NCI-H1092 treated with DMSO at 0.1 percent for 48 hours (cell line): ENCODE results near the gene SFXN5.
A peak's percentile ranks its signal among the peaks of the same experiment; 100 is the strongest.
"Not testable (repeated sequence)": the region's sequence is repeated elsewhere in the genome, so short reads cannot be mapped to it uniquely, and the experiment has no call there.

ENCODE experiments used
- DNase-seq: peaks from one replicate; lab custom pipeline; 2025; lab: John Stamatoyannopoulos, UW

The SFXN5 gene

GRCh38 chr2:73100956-73101355, 29.4 kb upstream of the SFXN5 start:
- DNase-seq = no peak

- no peak for DNase-seq
Measured at GRCh38 chr2:73099486-73099885, 28.0 kb upstream of the SFXN5 start.

- no peak for DNase-seq
Measured at GRCh38 chr2:73095910-73096309, 24.4 kb upstream of the SFXN5 start.

- DNase-seq = not testable (repeated sequence)
Measured at GRCh38 chr2:73093601-73094218, 22.2 kb upstream of the SFXN5 start.

GRCh38 chr2:73092146-73092783, 20.8 kb upstream of the SFXN5 start:
- no peak for DNase-seq

- no peak for DNase-seq
Measured at GRCh38 chr2:73091696-73092095, 20.2 kb upstream of the SFXN5 start.

GRCh38 chr2:73091164-73091563, 19.7 kb upstream of the SFXN5 start:
- no peak for DNase-seq

GRCh38 chr2:73089270-73090030, 17.9 kb upstream of the SFXN5 start:
- DNase-seq = no peak

- DNase-seq = no peak
Measured at GRCh38 chr2:73088703-73089102, 17.2 kb upstream of the SFXN5 start.

GRCh38 chr2:73088211-73088610, 16.7 kb upstream of the SFXN5 start:
- DNase-seq = no peak

- no peak for DNase-seq
Measured at GRCh38 chr2:73087311-73087710, 15.8 kb upstream of the SFXN5 start.

GRCh38 chr2:73085691-73086090, 14.2 kb upstream of the SFXN5 start:
- peak; percentile 17 for DNase-seq

- DNase-seq = no peak
Measured at GRCh38 chr2:73084971-73085370, 13.5 kb upstream of the SFXN5 start.

- DNase-seq = no peak
Measured at GRCh38 chr2:73083886-73084800, 12.6 kb upstream of the SFXN5 start.

- DNase-seq = no peak
Measured at GRCh38 chr2:73082523-73083410, 11.3 kb upstream of the SFXN5 start.

- DNase-seq = no peak
Measured at GRCh38 chr2:73081181-73081671, 9.7 kb upstream of the SFXN5 start.

- DNase-seq = no peak
Measured at GRCh38 chr2:73080321-73081131, 9.0 kb upstream of the SFXN5 start.

GRCh38 chr2:73079636-73080035, 8.1 kb upstream of the SFXN5 start:
- DNase-seq = no peak

GRCh38 chr2:73078457-73079411, 7.2 kb upstream of the SFXN5 start:
- no peak for DNase-seq
